ENCODE measurements around the gene USP11. TPM values are rescaled to one million over a fixed set of nuclear protein-coding genes. Genes with fewer than 3 reads are reported as not detected.
"Not testable (repeated sequence)": the region's sequence is repeated elsewhere in the genome, so short reads cannot be mapped to it uniquely, and the experiment has no call there.

Gene USP11
- total RNA-seq, 1 donor from 2014 or later, result 189 TPM

DNA sequence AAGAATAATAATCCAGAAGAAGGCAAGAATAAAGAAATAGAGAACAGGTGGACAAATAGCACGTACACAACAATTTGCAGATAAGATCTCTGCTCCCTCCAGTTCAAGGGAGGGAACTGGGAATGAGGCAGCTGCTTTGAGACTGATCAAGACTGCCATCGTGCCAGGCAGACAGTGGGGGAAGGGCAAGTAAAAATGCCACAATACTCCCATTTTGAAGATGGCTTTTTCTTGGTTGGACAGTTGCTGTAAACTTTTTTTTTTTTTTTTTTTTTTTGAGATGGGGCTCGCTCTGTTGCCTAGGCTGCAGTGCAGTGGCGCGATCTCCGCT is 17.2 kb downstream of the USP11 start:
- Mint-ChIP-seq H3K4me1 (ENCODE audit: unreplicated experiment) (no peaks in the 10 kb centered on the region), H3K27me3 (no peaks in the 10 kb centered on the region), H3K4me3 (no peak overlapping the region), H3K36me3 (peaks cover 20% of the 10 kb centered on the region), H3K27ac (no peak overlapping the region), H3K9me3 (no peaks in the 10 kb centered on the region)
- TF ChIP-seq CTCF (conservative IDR thresholded peaks at IDR 0.05), result no peak
- no peak for DNase-seq (ENCODE audit: extremely low spot score, unreplicated experiment)

GRCh38 chrX:47257620-47258019 is 24.8 kb downstream of the USP11 start:
- not testable (repeated sequence) for H3K36me3 Mint-ChIP-seq; H3K27me3 Mint-ChIP-seq; H3K27ac Mint-ChIP-seq; DNase-seq (ENCODE audit: extremely low spot score, unreplicated experiment); H3K4me1 Mint-ChIP-seq (ENCODE audit: unreplicated experiment); H3K9me3 Mint-ChIP-seq; H3K4me3 Mint-ChIP-seq

GRCh38 chrX:47264483-47265173 is 31.8 kb downstream of the USP11 start:
- Mint-ChIP-seq H3K36me3 (no peaks in the 10 kb centered on the region), H3K4me1 (ENCODE audit: unreplicated experiment) (peaks cover 4% of the 10 kb centered on the region), H3K4me3 (no peak overlapping the region), H3K27ac (no peak overlapping the region), H3K9me3 (peaks cover 7% of the 10 kb centered on the region), H3K27me3 (no peaks in the 10 kb centered on the region)
- no peak for TF ChIP-seq CTCF (conservative IDR thresholded peaks at IDR 0.05)
- DNase-seq (ENCODE audit: extremely low spot score, unreplicated experiment), result no peak

DNA sequence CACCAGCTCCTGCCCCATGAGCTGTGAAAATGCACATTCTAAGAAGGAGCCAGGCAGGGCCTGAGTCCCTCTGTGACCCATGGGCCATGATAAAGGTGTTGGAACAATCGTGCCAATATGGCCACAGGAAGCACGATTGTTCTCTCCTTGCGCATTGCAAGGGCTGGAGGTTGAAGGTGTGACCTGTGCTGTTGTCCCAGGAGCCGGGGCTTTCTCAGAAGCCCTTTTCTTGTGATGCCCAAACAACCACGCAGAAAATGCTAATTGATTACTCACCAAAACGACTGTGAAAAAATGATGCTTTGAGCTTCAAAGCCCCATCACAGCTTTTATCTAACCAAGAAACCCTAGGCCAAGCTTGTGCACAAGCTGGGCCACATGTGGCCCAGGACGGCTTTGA is 33.8 kb downstream of the USP11 start:
- H3K4me1 Mint-ChIP-seq (ENCODE audit: unreplicated experiment), result peaks cover 4% of the 10 kb centered on the region
- H3K36me3 Mint-ChIP-seq, result no peaks in the 10 kb centered on the region
- DNase-seq (ENCODE audit: extremely low spot score, unreplicated experiment), result no peak

GRCh38 chrX:47272013-47272408 is 39.2 kb downstream of the USP11 start:
- no peak overlapping the region for H3K27ac Mint-ChIP-seq
- no peak for TF ChIP-seq CTCF (conservative IDR thresholded peaks at IDR 0.05)
- H3K4me3 Mint-ChIP-seq, result no peak overlapping the region
- no peaks in the 10 kb centered on the region for H3K27me3 Mint-ChIP-seq
- no peak for DNase-seq (ENCODE audit: extremely low spot score, unreplicated experiment)
- no peaks in the 10 kb centered on the region for H3K4me1 Mint-ChIP-seq (ENCODE audit: unreplicated experiment)
- no peaks in the 10 kb centered on the region for H3K36me3 Mint-ChIP-seq
- no peaks in the 10 kb centered on the region for H3K9me3 Mint-ChIP-seq

More for the DNA sequence above, 33.8 kb downstream of the USP11 start:
- no peak overlapping the region for H3K27ac Mint-ChIP-seq
- TF ChIP-seq CTCF (conservative IDR thresholded peaks at IDR 0.05), result no peak
- H3K4me3 Mint-ChIP-seq, result no peak overlapping the region
- no peaks in the 10 kb centered on the region for H3K27me3 Mint-ChIP-seq
- peaks cover 7% of the 10 kb centered on the region for H3K9me3 Mint-ChIP-seq

DNA sequence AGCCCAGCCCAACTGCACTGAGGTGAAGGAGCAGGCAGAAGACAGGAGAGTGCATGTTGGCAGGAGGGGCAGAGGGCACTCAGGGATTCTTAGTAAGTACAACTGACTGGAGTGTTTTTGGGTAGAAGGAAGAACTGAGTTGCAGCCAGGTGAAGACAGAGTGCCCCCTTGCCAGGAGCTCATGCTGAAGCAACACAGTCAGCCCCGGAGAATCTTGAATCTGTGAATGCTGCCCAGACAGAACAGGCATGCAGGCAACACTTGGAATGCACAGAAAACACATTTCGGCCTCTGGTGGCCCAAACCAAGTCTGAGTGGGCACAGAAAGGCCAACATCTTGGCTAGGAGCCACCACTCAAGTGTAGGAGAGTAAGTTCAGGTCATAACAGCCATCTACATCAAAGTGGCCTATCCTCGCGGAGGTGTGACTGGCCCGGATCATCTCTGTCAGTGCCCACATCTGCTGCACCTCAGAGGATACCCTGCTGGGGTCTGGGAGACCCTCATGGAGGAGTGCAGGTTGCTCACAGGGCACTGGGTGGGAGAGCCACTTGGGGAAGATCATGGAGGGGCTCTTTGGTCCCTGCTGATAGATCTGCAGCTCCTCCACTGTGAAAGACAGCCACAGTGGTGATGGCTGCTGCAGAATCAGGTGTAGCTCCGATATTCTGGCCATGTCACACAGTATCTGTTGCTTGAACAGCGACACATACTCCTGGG is 40.4 kb downstream of the USP11 start:
- Mint-ChIP-seq H3K9me3 (no peaks in the 10 kb centered on the region), H3K36me3 (no peaks in the 10 kb centered on the region), H3K27ac (no peak overlapping the region), H3K4me3 (no peak overlapping the region), H3K27me3 (no peaks in the 10 kb centered on the region), H3K4me1 (ENCODE audit: unreplicated experiment) (no peaks in the 10 kb centered on the region)
- no peak for DNase-seq (ENCODE audit: extremely low spot score, unreplicated experiment)
- no peak for TF ChIP-seq CTCF (conservative IDR thresholded peaks at IDR 0.05)
